H9 (cell line): ENCODE measurements around the gene INSIG1. TPM values are rescaled to one million over a fixed set of nuclear protein-coding genes. Genes with fewer than 3 reads are reported as not detected.

ENCODE experiments used
- DNase-seq: peaks from one replicate; pipeline ENCODE4 v3.0.0-alpha.2; 2017
- H2AFZ ChIP-seq: one replicate; pipeline ENCODE4 v1.6.1; 2013; ENCODE audit warnings: mild to moderate bottlenecking, low read length, control low read depth, moderate library complexity
- H2AK5ac ChIP-seq: 2 replicates; pipeline ENCODE4 v1.6.1; 2013; ENCODE audit warnings: low read length, control low read depth, mixed read lengths; ENCODE audit not compliant: insufficient read length
- H2BK120ac ChIP-seq: one replicate; pipeline ENCODE4 v1.6.1; 2013; ENCODE audit warnings: low read depth, mild to moderate bottlenecking, low read length, control low read depth, inconsistent platforms; ENCODE audit not compliant: poor library complexity, severe bottlenecking
- H2BK12ac ChIP-seq: 2 replicates; pipeline ENCODE4 v1.6.1; 2013; ENCODE audit warnings: low read length, control low read depth, mixed read lengths, low read depth; ENCODE audit not compliant: insufficient read length
- H2BK15ac ChIP-seq: 2 replicates; pipeline ENCODE4 v1.6.1; 2013; ENCODE audit warnings: low read depth, low read length, control low read depth
- H2BK20ac ChIP-seq: one replicate; pipeline ENCODE4 v1.6.1; 2013; ENCODE audit warnings: low read depth, mild to moderate bottlenecking, low read length, control low read depth, inconsistent platforms; ENCODE audit not compliant: poor library complexity, severe bottlenecking
- H2BK5ac ChIP-seq: 2 replicates; pipeline ENCODE4 v1.6.1; 2013; ENCODE audit warnings: low read length, control low read depth, mixed read lengths; ENCODE audit not compliant: insufficient read length
- H3K14ac ChIP-seq: 2 replicates; pipeline ENCODE4 v1.6.1; 2013; ENCODE audit warnings: low read length, control low read depth; ENCODE audit not compliant: insufficient read depth
- H3K18ac ChIP-seq: 2 replicates; pipeline ENCODE4 v1.6.1; 2013; ENCODE audit warnings: low read depth, mild to moderate bottlenecking, mixed read lengths, low read length, control low read depth; ENCODE audit not compliant: insufficient read length
- H3K23ac ChIP-seq: 2 replicates; pipeline ENCODE4 v1.6.1; 2013; ENCODE audit warnings: low read length, control low read depth, mixed read lengths, low read depth; ENCODE audit not compliant: insufficient read length
- H3K23me2 ChIP-seq: 2 replicates; pipeline ENCODE4 v1.6.1; 2013; ENCODE audit warnings: low read depth, mild to moderate bottlenecking, mixed read lengths, low read length, control low read depth; ENCODE audit not compliant: insufficient read length, poor library complexity, severe bottlenecking
- H3K27ac ChIP-seq: 2 replicates; pipeline ENCODE4 v1.5.1; 2013; ENCODE audit warnings: low read length, control low read depth, mixed read lengths, low read depth; ENCODE audit not compliant: insufficient read length
- H3K27me3 ChIP-seq: 2 replicates; pipeline ENCODE4 v1.6.1; 2013; ENCODE audit warnings: low read length, control low read depth, inconsistent platforms; ENCODE audit not compliant: insufficient read depth
- H3K4ac ChIP-seq: 2 replicates; pipeline ENCODE4 v1.6.1; 2013; ENCODE audit warnings: low read depth, mild to moderate bottlenecking, control low read depth, inconsistent platforms, low read length, moderate library complexity
- H3K4me1 ChIP-seq: 2 replicates; pipeline ENCODE4 v1.6.1; 2013; ENCODE audit warnings: low read length, control low read depth, inconsistent platforms; ENCODE audit not compliant: insufficient read depth
- H3K4me2 ChIP-seq: 2 replicates; pipeline ENCODE4 v1.6.1; 2013; ENCODE audit warnings: low read length, control low read depth, mixed read lengths; ENCODE audit not compliant: insufficient read length, insufficient read depth
- H3K56ac ChIP-seq: 2 replicates; pipeline ENCODE4 v1.6.1; 2013; ENCODE audit warnings: low read depth, mild to moderate bottlenecking, mixed read lengths, low read length, control low read depth; ENCODE audit not compliant: insufficient read length
- H3K79me1 ChIP-seq: 2 replicates; pipeline ENCODE4 v1.6.1; 2013; ENCODE audit warnings: low read depth, mild to moderate bottlenecking, moderate library complexity, low read length, control low read depth, inconsistent platforms; ENCODE audit not compliant: insufficient read depth, poor library complexity, severe bottlenecking
- H3K79me2 ChIP-seq: 2 replicates; pipeline ENCODE4 v1.6.1; 2013; ENCODE audit warnings: low read length, control low read depth, inconsistent platforms; ENCODE audit not compliant: insufficient read depth
- H3K9ac ChIP-seq: 2 replicates; pipeline ENCODE4 v1.6.1; 2013; ENCODE audit warnings: low read length, control low read depth, mixed read lengths; ENCODE audit not compliant: insufficient read length; ENCODE audit errors: extremely low read depth
- H3K9me3 ChIP-seq: one replicate; pipeline ENCODE4 v1.6.1; 2013; ENCODE audit warnings: low read depth, low read length, inconsistent platforms; ENCODE audit not compliant: control insufficient read depth
- H3T11ph ChIP-seq: one replicate; pipeline ENCODE4 v1.6.1; 2013; ENCODE audit warnings: mild to moderate bottlenecking, low read length, control low read depth, inconsistent platforms
- H4K20me1 ChIP-seq: one replicate; pipeline ENCODE4 v1.6.1; 2013; ENCODE audit not compliant: control insufficient read depth, insufficient read length, insufficient read depth
- H4K5ac ChIP-seq: 2 replicates; pipeline ENCODE4 v1.6.1; 2013; ENCODE audit warnings: low read depth, mild to moderate bottlenecking, mixed read lengths, low read length, control low read depth; ENCODE audit not compliant: insufficient read length
- H4K8ac ChIP-seq: replicated peaks from 2 replicates; pipeline ENCODE4 v1.6.1; 2013; ENCODE audit warnings: low read length, control low read depth, mixed read lengths, low read depth; ENCODE audit not compliant: insufficient read length
- H4K91ac ChIP-seq: 2 replicates; pipeline ENCODE4 v1.6.1; 2013; ENCODE audit warnings: low read depth, mild to moderate bottlenecking, moderate library complexity, mixed read lengths, low read length, control low read depth; ENCODE audit not compliant: insufficient read length
- H3K27ac Mint-ChIP-seq, 3 experiments: 2 replicates in 2 of 3; 3 replicates in 1 of 3; pipeline ENCODE4 v1.8.0; 2020 to 2021; ENCODE audit warnings: mixed read lengths in 3 of 3, mild to moderate bottlenecking in 1 of 3, moderate library complexity in 1 of 3
- H3K27me3 Mint-ChIP-seq: 2 replicates; pipeline ENCODE4 v1.8.0; 2021; ENCODE audit warnings: low read depth, mild to moderate bottlenecking, moderate library complexity, mixed read lengths
- H3K36me3 Mint-ChIP-seq, 3 experiments: 2 replicates in 2 of 3; 3 replicates in 1 of 3; pipeline ENCODE4 v1.8.0; 2020 to 2021; ENCODE audit warnings: low read depth in 3 of 3, mixed read lengths in 3 of 3; ENCODE audit not compliant: insufficient read depth in 1 of 3
- H3K4me1 Mint-ChIP-seq, 2 experiments: 2 replicates each; pipeline ENCODE4 v1.8.0; 2020; ENCODE audit warnings: mixed read lengths in 2 of 2
- H3K4me3 Mint-ChIP-seq, 2 experiments: 2 replicates in 1 of 2; 3 replicates in 1 of 2; pipeline ENCODE4 v1.8.0; 2020 to 2021; ENCODE audit warnings: mild to moderate bottlenecking in 2 of 2, mixed read lengths in 2 of 2, moderate library complexity in 1 of 2
- H3K9me3 Mint-ChIP-seq, 2 experiments: 2 replicates in 1 of 2; 3 replicates in 1 of 2; pipeline ENCODE4 v1.8.0; 2020; ENCODE audit warnings: mild to moderate bottlenecking in 2 of 2, mixed read lengths in 2 of 2, moderate library complexity in 1 of 2
- WGBS: extraction: QIAGEN DNeasy Blood & Tissue Kit; methylation state at CpG from one replicate; pipeline ENCODE4 v1.1.7; 2013; ENCODE audit warnings: missing lambda C conversion rate, low lambda C conversion rate, mixed read lengths; ENCODE audit not compliant: insufficient read length; ENCODE audit errors: extremely low coverage; 5-methylcytosine and 5-hydroxymethylcytosine counted together
- total RNA-seq: library from RNA; stranded (reverse); gene quantifications from 2 replicates; pipeline ENCODE4 v1.2.1, GENCODE V29; 2021
- TF ChIP-seq, protein P1 (sequence below): fragments of 200-600 bp; sonication (generic); conservative IDR thresholded peaks from 3 replicates; pipeline ENCODE4 v1.8.0; 2021; ENCODE audit warnings: antibody characterized with exemption, mild to moderate bottlenecking

INSIG1 gene
- total RNA-seq, 1 experiment from 2014 or later, result 23.3 TPM

DNA sequence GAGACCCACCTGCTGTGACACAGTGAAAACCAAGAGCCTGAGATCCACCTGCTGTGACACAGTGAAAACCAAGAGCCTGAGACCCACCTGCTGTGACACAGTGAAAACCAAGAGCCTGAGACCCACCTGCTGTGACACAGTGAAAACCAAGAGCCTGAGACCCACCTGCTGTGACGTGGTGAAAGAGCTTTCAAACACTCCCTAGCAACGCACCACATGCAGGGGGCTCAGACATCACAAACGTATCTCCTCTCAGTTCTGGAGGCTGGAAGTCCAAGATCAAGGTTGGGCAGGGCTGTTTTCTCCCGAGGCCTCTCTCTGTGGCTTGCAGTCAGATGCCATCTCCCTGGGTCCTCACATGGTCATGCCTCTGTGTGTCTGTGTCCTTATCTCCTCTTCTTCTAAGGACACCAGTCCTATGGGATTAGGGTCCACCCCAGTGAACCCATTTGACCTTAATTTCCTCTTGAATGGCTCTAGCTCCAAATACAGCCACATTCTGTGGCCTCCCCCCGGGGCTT is 43.8 kb downstream of the INSIG1 start:
- Histone ChIP-seq H3K56ac (no peak overlapping the region), H3K23me2 (no peaks in the 10 kb centered on the region), H4K20me1 (no peaks in the 10 kb centered on the region), H3K4ac (no peak overlapping the region), H3K27ac (no peak overlapping the region), H4K8ac (no peak overlapping the region), H3K9me3 (no peaks in the 10 kb centered on the region), H3K9ac (no peak overlapping the region), H2BK120ac (no peak overlapping the region), H2BK5ac (no peak overlapping the region), H2BK12ac (no peak overlapping the region), H3K14ac (no peak overlapping the region), H2BK15ac (no peak overlapping the region), H4K91ac (no peak overlapping the region), H4K5ac (no peak overlapping the region), H3K79me1 (no peaks in the 10 kb centered on the region), H3K4me1 (no peaks in the 10 kb centered on the region), H3K79me2 (no peaks in the 10 kb centered on the region), H2AK5ac (no peak overlapping the region), H3K27me3 (peaks cover 5% of the 10 kb centered on the region), H3T11ph (no peak overlapping the region), H2BK20ac (no peak overlapping the region), H3K23ac (no peak overlapping the region), H3K4me2 (no peak overlapping the region), H2AFZ (no peak overlapping the region), H3K18ac (no peak overlapping the region)
- WGBS, result no CpG with 5 or more reads among the region's 5 CpGs
- no peak for DNase-seq
- Mint-ChIP-seq H3K4me3 (no peak overlapping the region), H3K36me3 (peaks cover 0 to 5% (median 0%) of the 10 kb centered on the region in 3 experiments; a peak in 2 of 7 replicates), H3K27ac (no peak overlapping the region), H3K4me1 (peaks cover 3 to 4% of the 10 kb centered on the region in 2 experiments), H3K9me3 (peaks cover 0 to 5% of the 10 kb centered on the region in 2 experiments; a peak in 2 of 5 replicates), H3K27me3 (peaks cover 38% of the 10 kb centered on the region)
- TF ChIP-seq, protein P1, sequence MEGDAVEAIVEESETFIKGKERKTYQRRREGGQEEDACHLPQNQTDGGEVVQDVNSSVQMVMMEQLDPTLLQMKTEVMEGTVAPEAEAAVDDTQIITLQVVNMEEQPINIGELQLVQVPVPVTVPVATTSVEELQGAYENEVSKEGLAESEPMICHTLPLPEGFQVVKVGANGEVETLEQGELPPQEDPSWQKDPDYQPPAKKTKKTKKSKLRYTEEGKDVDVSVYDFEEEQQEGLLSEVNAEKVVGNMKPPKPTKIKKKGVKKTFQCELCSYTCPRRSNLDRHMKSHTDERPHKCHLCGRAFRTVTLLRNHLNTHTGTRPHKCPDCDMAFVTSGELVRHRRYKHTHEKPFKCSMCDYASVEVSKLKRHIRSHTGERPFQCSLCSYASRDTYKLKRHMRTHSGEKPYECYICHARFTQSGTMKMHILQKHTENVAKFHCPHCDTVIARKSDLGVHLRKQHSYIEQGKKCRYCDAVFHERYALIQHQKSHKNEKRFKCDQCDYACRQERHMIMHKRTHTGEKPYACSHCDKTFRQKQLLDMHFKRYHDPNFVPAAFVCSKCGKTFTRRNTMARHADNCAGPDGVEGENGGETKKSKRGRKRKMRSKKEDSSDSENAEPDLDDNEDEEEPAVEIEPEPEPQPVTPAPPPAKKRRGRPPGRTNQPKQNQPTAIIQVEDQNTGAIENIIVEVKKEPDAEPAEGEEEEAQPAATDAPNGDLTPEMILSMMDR, result no peak
